ENCODE data around the gene NCKAP5. TPM values are rescaled to one million over a fixed set of nuclear protein-coding genes. Genes with fewer than 3 reads are reported as not detected.

The NCKAP5 gene
- total and polyA plus RNA-seq, 2 of the 13 experiments (the other 11 are each of a cell fraction or from before 2014, with no cell fraction given), result 0.01 TPM; not detected in 1

GRCh38 chr2:132980304-132980703 lies 588.0 kb downstream of the NCKAP5 start:
- Histone ChIP-seq H3K27ac (ENCODE audit: extremely low read length, insufficient read depth, low read length) (no peak overlapping the region), H3K4me2 (ENCODE audit: low read depth, low read length) (no peak overlapping the region), H3K9ac (ENCODE audit: insufficient read depth, low read depth, low read length) (no peak overlapping the region), H3K79me2 (ENCODE audit: insufficient read depth, low read length) (no peaks in the 10 kb centered on the region), H4K20me1 (ENCODE audit: insufficient read depth, low read length) (no peaks in the 10 kb centered on the region), H3K27me3 (ENCODE audit: control insufficient read depth in 1 of 2, insufficient read depth in 2 of 2, low read length in 2 of 2) (no peaks in the 10 kb centered on the region), H3K4me3 (replicated peaks in 1 of 3; ENCODE audit: insufficient read depth in 1 of 3, low read depth in 2 of 3, low read length in 3 of 3) (no peak overlapping the region), H3K36me3 (replicated peaks in 1 of 2; ENCODE audit: control insufficient read depth in 1 of 2, insufficient read depth in 2 of 2, low read length in 2 of 2) (no peaks in the 10 kb centered on the region), H3K4me1 (ENCODE audit: insufficient read depth, low read length) (no peaks in the 10 kb centered on the region), H3K9me3 (ENCODE audit: low read length) (peaks cover 18% of the 10 kb centered on the region; the same call in 1 of the 2 replicates), H2AFZ (ENCODE audit: low read length) (no peak overlapping the region)
- TF ChIP-seq ZNF761 (CRISPR knock-in tag; conservative IDR thresholded peaks at IDR 0.05) (no peak), SIN3A (IDR thresholded peaks at IDR 0.05; ENCODE audit: borderline replicate concordance, low read depth, low read length) (no peak), ZNF431 (CRISPR knock-in tag; IDR thresholded peaks at IDR 0.05; ENCODE audit: borderline replicate concordance, low read depth) (no peak), NFIC (IDR thresholded peaks at IDR 0.05; ENCODE audit: low read length) (no peak), FOXK1 (CRISPR knock-in tag; IDR thresholded peaks at IDR 0.05; ENCODE audit: borderline replicate concordance, low read depth) (no peak), ZNF605 (CRISPR knock-in tag; IDR thresholded peaks at IDR 0.05) (no peak), GABPA (IDR thresholded peaks at IDR 0.05; ENCODE audit: low read depth, low read length) (no peak), GABPA (CRISPR knock-in tag; IDR thresholded peaks at IDR 0.05; ENCODE audit: low read depth) (no peak), HIVEP1 (CRISPR knock-in tag; IDR thresholded peaks at IDR 0.05) (no peak), NFATC3 (CRISPR knock-in tag; IDR thresholded peaks at IDR 0.05) (no peak), ZXDC (CRISPR knock-in tag; IDR thresholded peaks at IDR 0.05) (no peak), NCOR1 (IDR thresholded peaks at IDR 0.05; ENCODE audit: borderline replicate concordance, low read length) (no peak), AKAP8 (CRISPR knock-in tag; IDR thresholded peaks at IDR 0.05) (no peak), TSC22D2 (CRISPR knock-in tag; IDR thresholded peaks at IDR 0.05; ENCODE audit: borderline replicate concordance) (no peak), ZNF616 (CRISPR knock-in tag; IDR thresholded peaks at IDR 0.05; ENCODE audit: low read depth) (no peak), YEATS4 (CRISPR knock-in tag; IDR thresholded peaks at IDR 0.05; ENCODE audit: borderline replicate concordance) (no peak), UBTF (CRISPR knock-in tag; IDR thresholded peaks at IDR 0.05) (no peak)
- ChIA-PET POLR2A (no interaction called here), CTCF (ENCODE audit: low intra/inter-chr PET ratio, low total read pairs) (no interaction called here)
- ATAC-seq, result no peak
- 80% methylated on average over 2 of the region's 2 CpGs for WGBS (ENCODE audit: low lambda C conversion rate)
- intact Hi-C loops (cut with micrococcal nuclease; ENCODE audit: unreplicated experiment) (no loop called here), in situ Hi-C loops (cut with HindIII; ENCODE audit: extremely low pct_ligation_motif_present, low pct_unique_long_range_greater_than_20kb) (no loop called here)
- no peak for DNase-seq (ENCODE audit: low spot score)
- no peak for FAIRE-seq
- no TSS peak for BruUV-seq (replicated peaks)

Data from HepG2 (cell line).